PFSK-1 (cell line): ENCODE measurements around the gene SEC14L6.

Experiments used
- FOXP2 ChIP-seq: optimal IDR thresholded peaks from 2 replicates; pipeline ENCODE3; 2011; ENCODE audit warnings: borderline replicate concordance, control low read depth, inconsistent platforms; ENCODE audit not compliant: insufficient read depth; ENCODE audit errors: extremely low read length, extremely low read depth
- POLR2AphosphoS5 ChIP-seq: IDR thresholded peaks from 2 replicates; pipeline ENCODE4 v1.6.1; 2012; ENCODE audit warnings: low read depth, mild to moderate bottlenecking, control low read depth, low read length, moderate library complexity
- REST ChIP-seq, 2 experiments: IDR thresholded peaks; 2 replicates each; pipeline versions ENCODE4 v1.6.1 to v1.8.0; 2011 to 2012; ENCODE audit warnings: low read depth in 2 of 2, low read length in 2 of 2, control low read depth in 1 of 2, inconsistent platforms in 1 of 2, mild to moderate bottlenecking in 1 of 2, moderate library complexity in 1 of 2; ENCODE audit not compliant: insufficient read depth in 1 of 2
- SIN3A ChIP-seq: IDR thresholded peaks from 2 replicates; pipeline ENCODE4 v1.6.1; 2012; ENCODE audit warnings: mild to moderate bottlenecking, low read length, moderate library complexity, borderline replicate concordance; ENCODE audit not compliant: insufficient read depth
- TAF1 ChIP-seq: IDR thresholded peaks from 2 replicates; pipeline ENCODE4 v1.6.1; 2012; ENCODE audit warnings: low read length, control low read depth, borderline replicate concordance; ENCODE audit not compliant: insufficient read depth

Gene SEC14L6

GRCh38 chr22:30486118-30486517, 60.4 kb downstream of the SEC14L6 start:
- no peak for TF ChIP-seq TAF1
- TF ChIP-seq FOXP2, result no peak
- no peak for TF ChIP-seq REST (IDR thresholded peaks at IDR 0.05; ENCODE audit: insufficient read depth in 1 of 2, low read depth in 2 of 2, low read length in 2 of 2)
- TF ChIP-seq SIN3A, result no peak
- no peak for TF ChIP-seq POLR2AphosphoS5

- TF ChIP-seq TAF1, result no peak
- no peak for TF ChIP-seq REST (IDR thresholded peaks at IDR 0.05; ENCODE audit: insufficient read depth in 1 of 2, low read depth in 2 of 2, low read length in 2 of 2)
These were observed 61.1 kb downstream of the SEC14L6 start for GRCh38 chr22:30485362-30485988.

- TF ChIP-seq REST (IDR thresholded peaks at IDR 0.05; ENCODE audit: insufficient read depth in 1 of 2, low read depth in 2 of 2, low read length in 2 of 2) (no peak), SIN3A (no peak), TAF1 (no peak), FOXP2 (no peak), POLR2AphosphoS5 (no peak)
These were observed 63.4 kb downstream of the SEC14L6 start for GRCh38 chr22:30483169-30483568.

- TF ChIP-seq POLR2AphosphoS5, result no peak
- TF ChIP-seq REST (IDR thresholded peaks at IDR 0.05; ENCODE audit: insufficient read depth in 1 of 2, low read depth in 2 of 2, low read length in 2 of 2), result no peak
- no peak for TF ChIP-seq TAF1
- TF ChIP-seq FOXP2, result no peak
- TF ChIP-seq SIN3A, result no peak
These were observed 64.8 kb downstream of the SEC14L6 start for GRCh38 chr22:30481711-30482110.

- TF ChIP-seq REST (IDR thresholded peaks at IDR 0.05; ENCODE audit: insufficient read depth in 1 of 2, low read depth in 2 of 2, low read length in 2 of 2) (no peak), FOXP2 (no peak), POLR2AphosphoS5 (no peak), TAF1 (no peak), SIN3A (no peak)
These were observed 66.6 kb downstream of the SEC14L6 start for GRCh38 chr22:30479981-30480380.
